Gastrocnemius medialis (tissue), 4 donors: Measurements from ENCODE around the gene CEP112.

Experiments
- POLR2A ChIP-seq, 2 donors: fragments of 450-650 bp; IDR thresholded peaks; one replicate each; pipeline ENCODE4 v1.6.1; 2017; ENCODE audit warnings: antibody characterized with exemption in 2 of 2, mild to moderate bottlenecking in 2 of 2, moderate library complexity in 2 of 2
- TF ChIP-seq, protein P1 (sequence below), 5 experiments: fragments of 450-650 bp in 3 of 5; fragments of 200-600 bp in 2 of 5; sonication (generic) in 2 of 5; IDR thresholded peaks in 4 of 5; conservative IDR thresholded peaks in 1 of 5; 1 replicate in 4 of 5; 2 replicates in 1 of 5; pipeline ENCODE4 v1.5.1; 2016 to 2019; ENCODE audit warnings: antibody characterized with exemption in 5 of 5, mild to moderate bottlenecking in 3 of 5, moderate library complexity in 3 of 5

DNA sequence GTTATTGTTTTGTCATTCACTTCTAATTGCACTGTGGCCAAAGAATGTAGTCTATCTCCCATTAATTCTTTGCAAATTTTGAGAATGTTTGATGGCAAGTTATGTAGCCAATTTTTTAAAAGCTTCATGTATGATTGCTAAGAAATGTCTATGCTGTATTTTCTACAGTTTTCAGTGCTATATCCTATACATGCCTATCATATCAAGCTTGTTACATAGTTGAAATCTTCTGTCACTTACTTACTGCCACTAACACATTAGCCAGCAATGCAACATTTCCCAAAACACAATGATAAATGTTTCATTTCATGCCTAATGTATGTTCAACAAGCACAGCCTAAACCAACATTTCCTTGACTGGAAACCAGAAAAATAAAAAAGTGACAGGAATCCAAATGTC, 338.1 kb downstream of the CEP112 start:
- TF ChIP-seq, protein P1, sequence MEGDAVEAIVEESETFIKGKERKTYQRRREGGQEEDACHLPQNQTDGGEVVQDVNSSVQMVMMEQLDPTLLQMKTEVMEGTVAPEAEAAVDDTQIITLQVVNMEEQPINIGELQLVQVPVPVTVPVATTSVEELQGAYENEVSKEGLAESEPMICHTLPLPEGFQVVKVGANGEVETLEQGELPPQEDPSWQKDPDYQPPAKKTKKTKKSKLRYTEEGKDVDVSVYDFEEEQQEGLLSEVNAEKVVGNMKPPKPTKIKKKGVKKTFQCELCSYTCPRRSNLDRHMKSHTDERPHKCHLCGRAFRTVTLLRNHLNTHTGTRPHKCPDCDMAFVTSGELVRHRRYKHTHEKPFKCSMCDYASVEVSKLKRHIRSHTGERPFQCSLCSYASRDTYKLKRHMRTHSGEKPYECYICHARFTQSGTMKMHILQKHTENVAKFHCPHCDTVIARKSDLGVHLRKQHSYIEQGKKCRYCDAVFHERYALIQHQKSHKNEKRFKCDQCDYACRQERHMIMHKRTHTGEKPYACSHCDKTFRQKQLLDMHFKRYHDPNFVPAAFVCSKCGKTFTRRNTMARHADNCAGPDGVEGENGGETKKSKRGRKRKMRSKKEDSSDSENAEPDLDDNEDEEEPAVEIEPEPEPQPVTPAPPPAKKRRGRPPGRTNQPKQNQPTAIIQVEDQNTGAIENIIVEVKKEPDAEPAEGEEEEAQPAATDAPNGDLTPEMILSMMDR (IDR thresholded peaks at IDR 0.05 in 4 of 5, conservative IDR thresholded peaks at IDR 0.05 in 1 of 5), result no peak
- no peak for TF ChIP-seq POLR2A (IDR thresholded peaks at IDR 0.05)
